HG02884 (cell line): ENCODE results near the gene MC3R.
A peak's percentile ranks its signal among the peaks of the same experiment; 100 is the strongest.
"Not testable (repeated sequence)": the region's sequence is repeated elsewhere in the genome, so short reads cannot be mapped to it uniquely, and the experiment has no call there.

Experiments used
- ATAC-seq: cut with Tn5 transposase; IDR thresholded peaks from one replicate; pipeline ENCODE4 v1.9.1; 2021; ENCODE audit warnings: mild to moderate bottlenecking, moderate library complexity; ENCODE audit not compliant: unreplicated experiment

Gene MC3R

GRCh38 chr20:56247954-56248782 is at the start of gene MC3R:
Gene MC3R (plus strand): TSS chr20:56248732. CDS start chr20:56248844, 112 bp downstream.
- peak; percentile 54 for ATAC-seq

- ATAC-seq = no peak
These were observed 48.1 kb upstream of the MC3R start for GRCh38 chr20:56200456-56200855.

GRCh38 chr20:56202493-56203077 is 45.9 kb upstream of the MC3R start:
- no peak for ATAC-seq

- ATAC-seq = no peak
These were observed 44.3 kb upstream of the MC3R start for GRCh38 chr20:56204206-56204605.

DNA sequence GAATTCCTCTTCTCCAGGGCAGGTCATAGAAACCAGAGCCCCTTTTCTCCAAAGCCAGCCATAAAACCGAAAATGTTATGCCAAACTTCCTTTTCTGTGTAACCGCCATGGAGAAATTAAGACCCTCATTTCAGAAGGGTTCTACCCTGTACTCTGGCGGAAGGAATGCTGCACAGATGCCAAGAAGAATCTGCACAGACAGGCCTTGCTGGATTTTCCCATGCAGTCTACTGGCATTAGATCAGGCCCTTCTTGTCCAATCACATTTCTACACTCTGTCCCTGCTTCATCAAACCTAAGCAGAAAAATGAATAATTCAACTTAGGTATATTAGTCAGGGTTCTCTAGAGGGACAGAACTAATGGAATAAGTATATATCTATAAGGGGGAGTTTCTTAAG is 43.2 kb upstream of the MC3R start:
- no peak for ATAC-seq

DNA sequence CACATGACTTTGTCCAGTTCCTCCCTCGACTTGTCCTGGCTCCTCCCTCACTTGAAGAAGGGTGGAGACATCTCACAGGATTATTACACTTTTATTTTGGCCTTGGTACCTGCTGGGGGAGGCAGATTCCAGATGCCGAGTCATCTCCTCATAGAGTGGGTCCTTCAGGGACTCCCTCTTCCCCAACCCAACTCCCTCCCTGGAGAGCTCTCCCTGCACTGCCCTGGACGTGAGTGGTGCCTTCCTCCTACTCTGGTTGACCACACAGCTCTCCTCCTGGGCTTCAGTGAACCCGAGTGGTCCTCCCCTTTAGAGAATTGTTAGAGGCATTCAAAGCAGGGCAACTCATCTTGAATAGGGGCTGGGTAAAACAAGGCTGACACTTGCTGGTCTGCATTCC is 40.9 kb upstream of the MC3R start:
- no peak for ATAC-seq

DNA sequence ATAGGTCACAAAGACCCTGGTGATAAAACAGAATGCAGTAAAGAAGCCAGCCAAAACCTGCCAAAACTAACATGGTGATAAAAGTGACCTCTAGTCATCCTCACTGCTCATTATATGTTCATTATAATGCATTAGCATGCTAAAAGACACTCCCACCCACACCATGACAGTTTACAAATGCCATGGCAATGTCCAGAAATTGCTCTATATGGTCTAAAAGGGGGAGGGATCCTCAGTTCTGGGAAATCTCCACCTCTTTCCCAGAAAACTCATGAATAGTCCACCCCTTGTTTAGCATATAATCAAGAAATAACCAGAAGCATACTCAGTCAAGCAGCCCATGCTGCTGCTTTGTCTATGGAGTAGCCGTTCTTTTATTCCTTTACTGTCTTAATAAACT is 40.4 kb upstream of the MC3R start:
- no peak for ATAC-seq

- ATAC-seq = no peak
These were observed 37.5 kb upstream of the MC3R start for GRCh38 chr20:56211051-56211450.

- no peak for ATAC-seq
These were observed 36.4 kb upstream of the MC3R start for GRCh38 chr20:56212091-56212490.

DNA sequence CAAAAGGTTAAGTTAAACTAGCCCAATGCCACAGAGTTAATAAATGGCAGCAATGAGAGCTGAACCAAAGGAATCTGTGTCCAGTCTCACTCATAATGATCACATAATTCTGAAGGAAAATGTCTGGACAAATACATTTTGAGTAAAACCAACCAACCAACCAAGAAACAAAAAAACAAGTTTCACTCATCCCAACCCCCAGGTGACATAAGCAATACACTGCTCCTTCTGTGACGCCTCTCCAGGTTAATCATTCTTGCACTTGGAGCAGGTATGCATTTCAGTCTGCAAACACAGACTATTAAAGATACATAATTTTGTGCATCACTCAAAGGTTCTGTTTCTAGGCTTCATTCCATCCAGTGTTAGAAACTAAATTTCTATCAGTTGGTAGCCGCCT is 35.2 kb upstream of the MC3R start:
- no peak for ATAC-seq

GRCh38 chr20:56215115-56215514 is 33.4 kb upstream of the MC3R start:
- ATAC-seq = no peak

GRCh38 chr20:56217829-56218228 is 30.7 kb upstream of the MC3R start:
- no peak for ATAC-seq

- ATAC-seq = not testable (repeated sequence)
These were observed 27.3 kb upstream of the MC3R start for GRCh38 chr20:56221186-56221585.

DNA sequence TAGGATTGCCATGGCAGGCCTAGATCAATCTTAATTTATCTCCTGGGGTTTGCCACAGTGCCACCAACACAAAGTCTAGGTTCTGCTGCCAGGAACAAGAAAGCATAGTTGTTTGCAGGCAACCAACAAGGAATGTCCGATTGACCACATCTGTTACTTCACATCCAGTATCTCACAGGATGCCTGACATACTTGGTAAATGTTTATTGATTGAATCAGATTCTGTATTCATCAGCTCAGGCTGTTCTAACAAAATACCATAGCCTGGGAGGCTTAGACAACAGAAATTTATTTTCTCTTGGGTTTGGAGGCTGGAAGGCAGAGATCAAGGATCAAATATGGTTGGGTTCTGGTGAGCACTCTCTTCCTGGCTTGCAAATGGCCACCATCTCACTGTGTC is 26.3 kb upstream of the MC3R start:
- ATAC-seq = no peak

DNA sequence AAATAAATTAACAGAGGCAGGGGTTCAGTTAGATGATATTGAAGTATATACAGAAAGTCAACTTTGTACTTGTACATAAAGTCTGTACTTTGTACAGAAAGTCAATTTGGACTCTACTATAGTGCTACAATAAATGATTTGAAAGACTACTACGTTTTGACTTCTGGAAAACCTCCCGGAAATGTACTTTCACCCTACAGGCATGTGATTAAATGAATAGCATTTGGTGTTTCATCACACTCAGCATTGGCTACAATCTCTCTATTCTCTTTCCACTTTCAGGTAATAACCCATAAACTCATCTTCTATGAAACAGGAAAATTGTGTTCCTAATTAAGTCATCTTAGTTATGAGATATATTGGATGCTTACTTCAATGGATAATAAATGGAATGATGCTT is 25.6 kb upstream of the MC3R start:
- ATAC-seq = no peak

- ATAC-seq = no peak
These were observed 25.2 kb upstream of the MC3R start for GRCh38 chr20:56223352-56223751.

DNA sequence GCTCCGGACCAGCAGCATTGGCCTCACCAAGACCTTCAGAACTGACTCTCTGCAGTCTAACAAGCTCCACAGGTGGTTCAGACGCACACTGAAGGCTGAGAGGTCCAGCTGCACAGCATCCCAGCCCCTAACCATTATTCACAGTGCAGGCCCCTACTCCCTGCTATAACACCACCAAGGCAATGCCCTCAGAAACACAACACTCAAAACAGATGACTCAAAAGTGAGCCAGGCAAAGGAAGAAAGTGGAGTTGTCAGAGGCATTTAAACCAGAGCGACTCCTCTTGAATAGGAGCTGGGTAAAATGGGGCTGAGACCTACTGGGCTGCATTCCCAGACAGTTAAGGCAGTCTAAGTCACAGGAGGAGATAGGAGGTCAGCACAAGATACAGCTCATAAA is 20.5 kb upstream of the MC3R start:
- ATAC-seq = no peak

DNA sequence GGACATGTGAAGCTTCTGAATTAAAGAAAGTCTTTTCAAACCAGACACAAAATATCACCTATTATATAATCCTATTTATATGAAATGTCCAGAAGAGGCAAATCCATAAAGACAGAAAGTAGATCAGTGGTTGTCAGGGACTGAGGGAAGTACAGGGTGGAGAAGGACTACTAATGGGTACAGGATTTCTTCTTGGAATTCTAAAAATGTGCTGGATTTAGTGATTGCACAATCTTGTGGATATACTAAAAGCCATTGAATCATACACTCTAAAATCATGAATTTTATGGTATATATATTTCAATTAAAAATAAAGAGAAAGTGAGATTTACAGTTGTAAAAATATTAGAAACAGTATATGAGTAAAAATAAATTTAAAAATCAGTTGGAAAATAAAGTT is 18.7 kb upstream of the MC3R start:
- no peak for ATAC-seq

DNA sequence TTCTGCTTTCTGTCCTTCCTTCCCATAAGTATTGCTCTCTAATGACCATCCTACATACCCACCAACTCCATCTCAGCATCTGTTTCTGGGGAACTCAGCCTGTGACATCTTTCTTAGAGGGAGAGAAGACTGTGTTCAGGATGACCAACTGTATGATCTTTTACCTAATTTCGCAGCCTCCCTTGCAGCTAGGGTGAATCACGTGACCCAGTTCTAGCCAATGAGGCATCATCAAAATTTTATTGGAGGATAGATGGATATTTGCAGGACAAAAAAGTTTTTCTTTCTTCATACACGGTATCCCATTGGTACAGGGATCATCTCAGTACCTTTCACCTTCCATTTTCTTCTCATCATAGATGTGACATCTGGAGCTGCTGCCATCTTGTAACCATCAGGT is 14.4 kb upstream of the MC3R start:
- ATAC-seq = no peak

GRCh38 chr20:56237335-56237734 is 11.2 kb upstream of the MC3R start:
- ATAC-seq = no peak

GRCh38 chr20:56244259-56244658 is 4.3 kb upstream of the MC3R start:
- no peak for ATAC-seq

GRCh38 chr20:56245761-56246160 is 2.8 kb upstream of the MC3R start:
- ATAC-seq = no peak
